GM19193 (cell line): ENCODE data around the gene TGFBR2.

Experiments used
- POLR2A ChIP-seq: IDR thresholded peaks from 4 replicates; pipeline ENCODE4 v1.6.1; 2011; ENCODE audit not compliant: insufficient read depth, insufficient read length; ENCODE audit errors: extremely low read depth

TGFBR2 gene

GRCh38 chr3:30634761-30635735, 28.6 kb downstream of the TGFBR2 start:
- TF ChIP-seq POLR2A: no peak

GRCh38 chr3:30637310-30638219, 31.2 kb downstream of the TGFBR2 start:
- no peak for TF ChIP-seq POLR2A

GRCh38 chr3:30638685-30639412, 32.4 kb downstream of the TGFBR2 start:
- no peak for TF ChIP-seq POLR2A

GRCh38 chr3:30639937-30640336, 33.5 kb downstream of the TGFBR2 start:
- TF ChIP-seq POLR2A: no peak

- no peak for TF ChIP-seq POLR2A
These were observed 34.5 kb downstream of the TGFBR2 start for GRCh38 chr3:30640851-30641250.

GRCh38 chr3:30641416-30642251, 35.2 kb downstream of the TGFBR2 start:
- no peak for TF ChIP-seq POLR2A

- TF ChIP-seq POLR2A: no peak
These were observed 36.5 kb downstream of the TGFBR2 start for GRCh38 chr3:30642849-30643361.

GRCh38 chr3:30643763-30644462, 37.5 kb downstream of the TGFBR2 start:
- TF ChIP-seq POLR2A: no peak

GRCh38 chr3:30644615-30645014, 38.2 kb downstream of the TGFBR2 start:
- no peak for TF ChIP-seq POLR2A

- TF ChIP-seq POLR2A: no peak
These were observed 38.7 kb downstream of the TGFBR2 start for GRCh38 chr3:30645077-30645476.

- no peak for TF ChIP-seq POLR2A
These were observed 39.9 kb downstream of the TGFBR2 start for GRCh38 chr3:30646181-30646876.

GRCh38 chr3:30646961-30647752, 40.8 kb downstream of the TGFBR2 start:
- no peak for TF ChIP-seq POLR2A

- TF ChIP-seq POLR2A: no peak
These were observed 42.4 kb downstream of the TGFBR2 start for GRCh38 chr3:30648670-30649357.
